Right ventricle myocardium inferior (tissue), 1 donor: Measurements from ENCODE around the gene HNRNPD. TPM values are rescaled to one million over a fixed set of nuclear protein-coding genes. Genes with fewer than 3 reads are reported as not detected.
A peak's percentile ranks its signal among the peaks of the same experiment; 100 is the strongest.
"Not testable (repeated sequence)": the region's sequence is repeated elsewhere in the genome, so short reads cannot be mapped to it uniquely, and the experiment has no call there.

Source experiments
- ATAC-seq: fragments of 200-7000 bp; cut with Tn5 transposase; one replicate; pipeline ENCODE4 v1.9.1; 2020; ENCODE audit warnings: mild to moderate bottlenecking, moderate library complexity
- DNase-seq: peaks from one replicate; pipeline ENCODE4 v3.0.0; 2021; ENCODE audit errors: missing footprints
- intact Hi-C: fragments of 100-400 bp; cut with DNase I; formaldehyde crosslinking; loops from one replicate; pipeline ENCODE4 v1.11.0; 2022
- total RNA-seq: library from RNA; stranded (reverse); fragmentation: NEBNext Ultra II Directional; extraction: Animal tissue kit (Norgen Biotek cat#: 25700); gene quantifications from one replicate; pipeline ENCODE4 v1.2.1, GENCODE V29; 2021
- donor health status: DM: no; HTN: yes; CAD: no; lungs with severe emphysema.

Gene HNRNPD
- total RNA-seq, 1 donor from 2014 or later, result 111 TPM

GRCh38 chr4:82380831-82381230 lies 7.0 kb upstream of the HNRNPD start:
- DNase-seq, result no peak
- intact Hi-C loops, result no loop called here
- ATAC-seq, result no peak

DNA sequence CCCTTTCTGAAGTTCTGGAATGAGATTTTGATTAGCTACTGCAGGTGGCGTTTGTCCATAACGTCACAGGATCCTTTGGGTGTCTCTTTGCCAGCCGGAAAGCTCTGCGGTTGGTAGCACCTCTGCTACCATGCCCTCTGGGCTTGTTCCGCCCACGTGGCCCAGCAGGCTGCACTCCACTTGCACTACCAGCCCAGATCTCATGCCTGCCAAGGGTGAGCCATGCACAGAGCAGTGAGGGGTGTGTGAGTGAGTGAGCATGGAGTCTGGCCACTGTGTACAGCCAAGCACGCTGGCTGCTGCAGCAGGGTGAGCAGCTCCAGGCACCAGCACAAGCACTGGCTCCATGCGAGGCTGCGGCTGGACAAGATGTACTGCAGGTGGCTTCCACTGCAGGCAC lies 6.6 kb upstream of the HNRNPD start:
- intact Hi-C loops, result no loop called here
- DNase-seq (peak; percentile 75), ATAC-seq (peak; percentile 89)

DNA sequence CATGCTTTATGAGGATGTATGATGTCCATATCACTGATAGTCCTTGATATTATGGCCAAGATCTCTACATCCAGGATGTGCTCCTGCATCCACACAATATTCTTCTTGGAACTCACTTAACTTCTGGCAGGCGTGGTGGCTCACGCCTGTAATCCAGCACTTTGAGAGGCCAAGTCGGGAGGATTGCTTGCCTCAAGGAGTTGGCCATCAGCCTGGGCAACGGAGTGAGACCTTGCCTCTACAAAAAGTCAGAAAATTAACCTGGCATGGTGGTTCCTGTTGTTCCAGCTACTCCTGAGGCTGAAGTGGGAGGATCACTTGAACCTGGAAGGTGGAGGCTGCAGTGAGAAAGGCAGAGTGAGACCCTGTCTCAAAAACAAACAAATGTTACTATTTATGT lies 2.3 kb upstream of the HNRNPD start:
- no peak for ATAC-seq
- no peak for DNase-seq
- intact Hi-C loops, result loop anchor here (10.0 kb wide), 1 partner anchor 639 kb away; the partner anchor contains the start of gene LIN54

DNA sequence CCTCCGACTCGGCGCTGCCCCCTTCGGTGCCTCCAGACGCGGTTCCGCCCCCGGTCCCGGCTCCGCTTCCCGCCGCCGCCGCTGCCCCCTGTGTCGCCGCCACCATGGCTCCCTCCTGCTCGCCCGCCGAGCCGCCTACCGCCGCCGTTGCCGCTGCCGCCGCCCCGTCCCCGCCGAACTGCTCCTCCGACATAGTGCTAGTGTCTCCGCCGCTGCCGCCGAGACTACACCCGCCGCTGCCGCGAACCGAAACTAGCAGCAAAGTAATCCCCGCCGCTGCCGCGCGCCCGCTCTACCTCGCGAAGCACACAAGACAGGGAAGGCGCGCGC lies 340 bp downstream of the HNRNPD start:
- intact Hi-C loops, result loop anchor here (5.0 to 10.0 kb wide), 2 partner anchors 91 to 641 kb away; partner anchors contain the start of gene LIN54
- DNase-seq, result no peak

DNA sequence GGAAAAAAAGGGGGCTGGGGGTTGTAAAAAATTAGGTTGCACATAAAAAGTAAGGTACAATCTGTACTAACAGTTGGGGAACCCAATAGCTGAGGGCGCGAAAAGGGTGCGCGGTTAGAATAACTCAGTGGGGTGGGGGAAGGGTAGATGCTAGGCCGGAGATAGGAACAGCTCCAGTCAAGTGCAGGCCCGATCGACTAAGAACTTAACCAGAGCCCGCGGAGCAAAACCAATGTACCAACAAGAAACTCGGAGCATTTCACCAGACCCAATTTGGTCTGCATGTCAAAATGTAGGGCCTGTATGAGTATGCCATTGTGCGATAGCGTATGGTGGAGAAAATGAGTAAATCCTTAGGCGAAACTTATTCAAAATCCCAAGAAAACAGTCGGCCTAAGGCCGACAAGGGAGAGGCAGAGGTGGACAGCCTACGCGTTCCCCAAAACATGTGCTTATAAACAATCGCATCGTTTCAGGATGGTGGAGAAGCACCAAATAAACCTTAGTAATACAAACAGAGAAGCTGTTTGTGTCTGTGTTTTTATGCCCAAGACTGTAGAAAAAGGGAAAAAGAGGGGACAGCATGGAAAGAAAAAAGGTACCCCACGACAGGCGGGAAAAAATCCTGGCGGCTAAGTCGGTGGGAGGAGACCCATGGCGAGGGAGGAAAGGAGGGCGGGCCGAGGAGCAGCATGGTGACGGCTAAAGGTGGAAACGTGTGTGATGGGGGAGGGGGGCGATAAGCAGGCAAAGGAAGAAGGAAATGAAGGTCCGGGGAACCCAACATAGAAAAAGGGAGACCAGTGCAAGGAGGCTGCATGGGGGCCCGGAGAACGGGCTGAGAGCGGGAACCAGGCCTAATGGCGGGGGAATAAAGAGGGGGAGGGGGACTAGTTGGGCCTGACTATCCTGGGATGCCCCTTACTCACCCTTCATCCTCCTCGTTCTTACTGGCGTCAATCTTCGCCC lies 990 bp downstream of the HNRNPD start:
- DNase-seq, result peak; percentile 77
- intact Hi-C loops, result loop anchor here (5.0 to 10.0 kb wide), 2 partner anchors 90 to 642 kb away; partner anchors contain the start of gene LIN54

More for the DNA sequence above, 340 bp downstream of the HNRNPD start:
- peak; percentile 7 for ATAC-seq

GRCh38 chr4:82371497-82371896 lies 2.3 kb downstream of the HNRNPD start:
- intact Hi-C loops, result loop anchor here (5.0 to 10.0 kb wide), 2 partner anchors 89 to 643 kb away; partner anchors contain the start of gene LIN54
- DNase-seq, result no peak
- ATAC-seq, result no peak

More for the DNA sequence above, 990 bp downstream of the HNRNPD start:
- ATAC-seq, result peak; percentile 37

GRCh38 chr4:82367438-82368097 lies 6.2 kb downstream of the HNRNPD start:
- intact Hi-C loops, result no loop called here
- DNase-seq (no peak), ATAC-seq (no peak)

DNA sequence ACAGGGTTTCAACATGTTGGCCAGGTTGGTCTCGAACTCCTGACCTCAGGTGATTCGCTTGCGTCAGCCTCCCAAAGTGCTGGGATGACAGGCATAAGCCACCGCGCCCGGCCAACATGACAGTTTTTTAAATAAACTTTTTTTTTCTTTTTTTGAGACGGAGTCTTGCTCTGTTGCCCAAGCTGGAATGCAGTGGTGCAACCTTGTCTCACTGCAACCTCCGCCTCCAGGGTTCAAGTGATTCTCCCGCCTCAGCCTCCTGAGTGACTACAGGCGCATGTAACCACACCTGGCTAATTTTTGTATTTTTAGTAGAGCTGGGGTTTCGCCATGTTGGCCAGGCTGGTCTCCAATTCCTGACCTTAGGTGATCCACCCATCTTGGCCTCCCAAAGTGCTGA lies 7.4 kb downstream of the HNRNPD start:
- intact Hi-C loops, ATAC-seq: not testable (repeated sequence)

DNA sequence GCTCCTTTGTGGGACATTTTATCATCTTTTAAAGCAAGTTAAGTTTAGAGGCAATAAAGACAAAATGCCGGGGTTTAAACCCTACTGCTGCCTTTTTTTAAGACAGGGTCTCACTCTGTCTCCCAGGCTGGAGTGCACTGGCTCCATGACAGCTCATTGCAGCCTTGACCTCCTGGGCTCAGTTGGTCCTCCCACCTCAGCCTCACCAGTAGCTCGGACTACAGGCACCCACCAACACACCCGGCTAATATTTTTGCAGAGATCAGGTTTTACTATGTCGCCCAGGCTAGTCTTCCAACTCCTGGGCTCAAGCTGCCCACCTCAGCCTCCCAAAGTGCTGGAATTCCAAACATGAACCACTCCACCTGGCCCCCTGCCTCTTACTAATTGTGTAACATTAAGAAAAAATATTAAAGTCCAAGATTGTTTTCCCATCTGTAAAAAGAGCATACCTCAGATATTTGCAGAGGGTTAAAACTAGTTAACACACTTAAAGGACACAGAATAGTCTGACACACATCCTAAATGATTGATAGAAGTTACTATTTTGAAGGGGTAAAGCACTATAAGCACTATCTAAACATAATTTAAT lies 9.8 kb downstream of the HNRNPD start:
- ATAC-seq (no peak), DNase-seq (no peak)
- intact Hi-C loops, result no loop called here

More for the DNA sequence above, 7.4 kb downstream of the HNRNPD start:
- DNase-seq, result not testable (repeated sequence)

DNA sequence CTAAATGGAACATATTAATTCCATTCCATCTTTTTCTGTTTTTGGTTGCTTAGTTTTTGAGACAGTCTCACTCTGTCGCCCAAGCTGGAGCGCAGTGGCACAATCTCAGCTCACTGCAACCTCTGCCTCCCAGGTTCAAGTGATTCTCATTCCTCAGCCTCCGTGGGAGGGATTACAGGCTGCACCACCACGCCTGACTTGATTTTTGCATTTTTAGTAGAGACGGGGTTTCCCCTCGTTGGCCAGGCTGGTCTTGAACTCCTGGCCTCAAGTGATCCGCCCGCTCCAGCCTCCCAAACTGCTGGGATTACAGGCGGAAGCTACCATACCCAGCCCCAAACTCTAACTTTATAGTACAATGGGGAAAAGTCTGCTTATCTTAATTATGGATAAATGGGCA lies 11.2 kb downstream of the HNRNPD start:
- DNase-seq (no peak), ATAC-seq (no peak)
- intact Hi-C loops, result no loop called here

GRCh38 chr4:82360298-82361177 lies 13.3 kb downstream of the HNRNPD start:
- DNase-seq (no peak), ATAC-seq (peak; percentile 60)
- intact Hi-C loops, result no loop called here

GRCh38 chr4:82358847-82359246 lies 14.9 kb downstream of the HNRNPD start:
- intact Hi-C loops, result no loop called here

GRCh38 chr4:82357640-82358039 lies 16.2 kb downstream of the HNRNPD start:
- intact Hi-C loops, result no loop called here
- no peak for ATAC-seq
- DNase-seq, result no peak

More at GRCh38 chr4:82358847-82359246, 14.9 kb downstream of the HNRNPD start:
- no peak for ATAC-seq
- DNase-seq, result no peak

GRCh38 chr4:82354788-82355187 lies 19.0 kb downstream of the HNRNPD start:
- ATAC-seq (no peak), DNase-seq (no peak)
- intact Hi-C loops, result no loop called here

DNA sequence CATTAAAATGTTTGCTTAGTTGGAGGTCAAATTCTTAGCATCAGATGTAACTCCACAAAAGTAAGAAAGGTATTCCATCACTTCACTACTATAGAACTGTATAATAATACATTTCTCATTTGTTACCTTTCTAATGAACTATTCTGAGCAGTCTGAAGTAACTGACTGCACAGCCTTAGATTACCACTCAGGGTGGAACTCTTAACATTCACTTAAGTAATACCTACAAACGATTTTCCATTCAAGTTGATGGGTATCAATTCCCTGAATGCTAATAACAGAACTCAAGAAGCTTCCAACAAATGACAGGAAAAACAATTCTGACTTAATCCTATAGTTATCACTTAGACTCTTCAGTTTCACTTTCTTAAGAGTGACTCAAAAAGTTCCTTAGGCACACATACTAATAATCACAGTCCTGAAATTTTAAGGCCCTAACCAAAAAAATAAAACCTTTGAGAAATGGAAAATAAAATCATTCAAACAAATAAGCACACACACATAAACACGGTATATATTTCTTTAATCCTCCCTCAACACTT lies 20.9 kb downstream of the HNRNPD start:
- ATAC-seq (no peak), DNase-seq (no peak)
- intact Hi-C loops, result no loop called here

GRCh38 chr4:82352118-82352824 lies 21.5 kb downstream of the HNRNPD start:
- DNase-seq (no peak), ATAC-seq (no peak)
- intact Hi-C loops, result no loop called here

DNA sequence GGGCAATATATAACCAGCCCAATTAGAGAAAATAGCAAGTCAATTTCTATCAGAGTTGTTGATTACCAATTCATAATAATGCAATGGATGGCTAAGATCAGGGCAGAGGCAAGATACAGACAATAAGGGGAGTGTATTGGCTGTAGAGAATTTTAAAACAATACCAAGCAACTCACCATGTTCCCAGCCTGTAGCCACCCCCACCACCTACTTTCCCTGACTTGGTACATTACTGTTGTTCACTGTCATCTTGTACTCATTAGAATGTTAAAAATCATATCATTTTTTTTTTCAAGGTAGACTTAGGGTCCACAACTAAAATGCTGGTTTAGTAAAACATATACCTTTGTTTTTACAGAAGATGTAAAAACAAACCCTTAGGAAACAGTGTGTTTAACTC lies 27.7 kb downstream of the HNRNPD start:
- DNase-seq, result no peak
- intact Hi-C loops, result no loop called here
- no peak for ATAC-seq

DNA sequence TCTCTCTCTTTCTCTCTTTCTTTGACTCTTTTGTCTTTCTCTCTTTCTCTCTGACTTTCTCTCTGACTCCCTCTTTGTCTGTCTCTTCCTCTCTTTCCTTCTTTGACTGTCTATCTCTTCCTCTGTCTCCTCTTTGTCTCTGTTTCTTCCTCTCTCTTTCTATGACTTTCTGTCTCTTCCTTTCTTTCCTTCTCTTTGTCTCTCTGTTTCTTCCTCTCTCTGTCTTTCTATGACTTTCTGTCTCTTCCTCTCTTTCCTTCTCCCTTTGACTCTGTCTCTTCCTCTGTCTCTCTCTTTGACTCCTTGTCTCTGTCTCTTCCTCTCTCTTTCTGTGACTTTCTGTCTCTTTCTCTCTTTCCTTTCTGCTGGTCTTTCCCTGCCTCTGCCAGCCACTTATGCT lies 38.7 kb downstream of the HNRNPD start:
- DNase-seq (no peak), ATAC-seq (no peak)
- intact Hi-C loops, result no loop called here
